CD4-positive, alpha-beta T cell treated with Interferon alpha-2 for 1 hour (primary cell): ENCODE data around the gene RGP1.

Source experiments
- DNase-seq, 2 donors: peaks; one replicate each; pipeline ENCODE4 v3.0.0-alpha.2; 2020 to 2022

The RGP1 gene

DNA sequence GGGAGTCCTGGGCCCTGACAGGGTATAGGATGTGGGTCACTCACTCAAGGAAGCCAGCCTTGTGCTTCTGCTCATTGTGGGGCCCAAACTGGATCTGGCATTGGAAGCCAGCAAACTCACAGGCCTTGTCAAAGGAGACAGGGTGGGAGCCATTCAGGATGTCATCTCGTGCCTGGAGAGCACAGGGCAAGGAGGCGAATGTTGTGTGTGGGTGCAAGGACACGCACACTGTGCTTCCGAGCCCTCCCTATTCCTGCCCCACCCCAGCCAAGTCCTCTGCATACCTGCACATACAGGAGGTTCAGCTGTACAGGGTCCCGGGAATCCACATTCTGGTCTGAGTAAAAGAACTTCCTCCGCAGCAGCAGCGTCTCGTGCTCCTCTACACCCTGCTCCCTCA is 25.2 kb upstream of the RGP1 start:
- no peak for DNase-seq

DNA sequence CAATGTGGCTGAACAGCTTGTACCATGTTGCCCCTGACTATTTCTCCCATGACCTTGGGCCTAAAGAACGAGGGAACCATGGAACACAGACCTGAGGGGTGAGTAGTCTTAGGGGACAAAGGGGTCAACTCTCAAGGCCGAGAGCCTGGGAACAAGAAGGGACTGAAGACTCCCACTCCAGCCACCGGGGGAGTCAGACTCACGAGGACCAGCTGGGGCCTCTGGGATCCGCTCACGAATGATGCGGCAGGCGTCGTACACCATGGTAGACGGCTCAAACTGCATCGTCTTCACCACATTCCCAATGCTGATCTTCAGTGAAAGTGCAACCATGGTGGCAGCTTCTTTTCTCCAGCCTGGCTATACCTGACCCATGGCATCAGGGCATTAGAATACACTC is 23.7 kb upstream of the RGP1 start:
- no peak for DNase-seq

DNA sequence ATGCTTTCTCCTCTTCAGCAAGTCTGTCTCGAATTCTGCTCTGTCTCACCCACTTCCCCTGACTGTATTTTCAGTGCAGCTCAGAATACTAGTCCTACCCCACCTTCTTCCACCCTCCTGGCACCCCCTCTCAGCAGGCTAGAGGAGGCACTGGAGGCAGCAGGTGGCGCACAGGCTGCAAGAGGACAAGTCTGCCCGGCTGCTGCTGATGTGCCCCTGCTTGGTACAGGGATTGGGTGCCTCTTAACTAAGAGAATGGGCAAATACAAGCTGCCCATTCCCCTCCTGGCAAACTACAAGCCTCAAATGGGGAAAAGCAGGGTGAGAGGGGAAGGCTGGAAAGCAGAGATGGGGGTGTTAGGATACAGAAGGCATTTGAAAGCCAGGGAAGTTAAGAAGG is 22.2 kb upstream of the RGP1 start:
- DNase-seq, result peak; percentile 39 to 58

DNA sequence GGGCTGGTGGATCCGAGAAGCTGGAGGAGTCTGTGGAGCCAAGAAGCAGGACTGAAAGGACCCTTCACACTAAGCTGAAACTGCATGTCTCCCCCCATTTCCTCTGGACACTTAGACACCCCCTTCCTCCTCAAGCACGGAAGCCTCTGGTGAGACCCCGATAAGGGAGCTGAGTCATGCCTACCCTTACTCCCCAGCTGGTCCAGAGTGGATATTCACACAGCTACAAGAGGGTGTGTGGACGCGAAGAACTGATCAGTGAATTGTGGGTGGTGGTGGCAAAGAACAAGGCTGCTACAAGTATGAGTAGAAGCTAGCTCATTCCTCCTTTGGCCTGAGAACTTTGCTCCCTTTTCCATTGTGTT is 21.4 kb upstream of the RGP1 start:
- DNase-seq, result no peak

DNA sequence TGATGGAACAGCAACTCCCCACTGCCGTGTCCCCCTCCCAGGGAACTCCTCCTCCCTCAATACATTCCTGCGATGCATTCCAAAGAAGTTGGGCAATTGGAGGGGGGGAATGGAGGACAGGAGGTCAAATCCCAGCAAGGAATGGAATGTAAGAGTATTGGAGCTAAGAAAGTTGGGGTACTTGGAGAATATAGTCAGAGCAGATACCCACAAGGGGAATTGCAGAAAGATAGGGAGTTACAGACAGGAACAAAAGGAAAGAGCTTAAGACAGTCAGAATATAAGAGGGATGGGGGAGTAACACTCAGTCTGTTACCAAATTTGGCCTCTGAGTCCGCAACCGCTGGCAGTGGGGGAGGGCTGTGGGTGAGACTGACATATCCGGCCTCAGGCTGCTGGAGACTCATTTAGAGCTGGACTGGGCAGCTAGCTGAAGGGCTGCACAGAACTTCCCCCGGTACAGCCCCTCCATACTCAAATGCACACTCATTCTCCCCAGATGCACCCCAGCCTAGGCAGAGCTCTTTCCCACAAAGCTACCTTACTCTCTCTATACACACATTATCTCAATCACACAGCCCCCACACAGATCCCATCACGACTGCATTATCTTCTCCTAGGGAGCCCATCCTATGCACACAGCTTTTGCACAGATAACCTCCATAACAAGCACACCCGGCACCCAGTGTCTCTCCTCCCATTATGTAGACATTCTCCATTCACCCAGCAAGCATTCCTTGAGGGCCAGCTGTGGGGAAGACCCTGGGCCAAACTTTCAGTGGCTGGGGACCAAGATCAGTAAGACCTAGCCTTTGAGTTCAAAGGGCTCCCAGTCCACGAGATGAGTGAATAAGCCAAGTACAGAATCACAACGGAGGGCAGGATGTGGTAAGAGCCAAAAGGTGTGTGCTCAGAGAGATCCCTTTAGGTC is 20.8 kb upstream of the RGP1 start:
- peak; percentile 43 to 50 for DNase-seq

DNA sequence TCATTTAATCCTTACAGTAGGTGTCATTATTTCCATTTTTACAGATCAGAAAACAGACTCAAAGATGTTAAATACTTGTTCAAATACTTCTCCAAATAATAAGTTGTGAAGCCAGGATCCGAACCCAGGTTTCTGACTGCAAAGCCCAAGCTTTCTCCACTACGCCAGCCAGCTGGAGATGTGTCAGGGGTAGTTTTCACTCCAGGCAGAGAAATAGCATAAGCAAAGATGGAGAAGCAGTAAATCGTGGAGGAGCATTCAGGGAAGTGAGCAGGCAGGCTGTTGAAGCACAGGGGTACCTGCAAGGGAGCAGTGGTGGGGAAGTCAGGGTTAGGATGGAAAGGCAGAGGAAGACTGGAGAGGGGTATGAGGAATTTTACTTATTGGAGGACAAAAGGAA is 20.0 kb upstream of the RGP1 start:
- no peak for DNase-seq

DNA sequence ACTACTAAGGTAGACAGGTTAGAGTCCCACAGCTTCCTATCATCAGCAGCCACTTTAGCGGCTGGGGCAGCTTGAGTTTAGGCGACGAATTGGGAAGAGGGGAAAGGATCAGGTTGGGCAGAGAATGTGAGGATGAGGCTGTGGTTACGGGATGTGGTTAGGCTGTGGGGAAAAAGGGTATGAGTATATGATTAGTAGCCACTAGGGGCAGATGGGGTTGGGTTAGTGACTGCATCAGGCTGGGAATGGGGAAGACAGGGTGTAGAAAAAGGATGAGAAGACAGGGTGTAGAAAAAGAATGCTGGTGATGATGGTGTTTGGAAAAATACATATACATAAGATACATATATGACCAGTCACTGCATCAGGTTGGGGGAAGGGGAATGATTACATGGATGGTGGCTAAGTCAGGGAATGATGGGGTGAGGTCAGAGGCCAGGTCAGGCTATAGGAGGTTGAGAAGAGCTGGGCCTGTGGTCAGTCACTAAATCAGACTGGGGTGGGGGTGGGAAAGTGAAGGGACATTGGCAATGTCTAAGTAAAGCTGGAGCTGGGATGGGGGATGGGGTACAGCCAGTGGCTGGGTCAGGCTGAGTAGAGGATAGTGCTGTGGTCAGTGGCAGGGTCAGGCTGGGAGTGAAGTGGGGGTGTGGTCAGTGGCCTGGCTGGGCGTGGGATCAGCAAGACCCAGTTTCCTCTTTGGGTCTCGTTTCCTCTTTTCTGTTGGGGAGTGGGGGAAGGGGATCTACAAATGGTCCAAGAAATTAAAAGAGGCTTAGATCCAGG is 19.2 kb upstream of the RGP1 start:
- peak; percentile 54 to 60 for DNase-seq

DNA sequence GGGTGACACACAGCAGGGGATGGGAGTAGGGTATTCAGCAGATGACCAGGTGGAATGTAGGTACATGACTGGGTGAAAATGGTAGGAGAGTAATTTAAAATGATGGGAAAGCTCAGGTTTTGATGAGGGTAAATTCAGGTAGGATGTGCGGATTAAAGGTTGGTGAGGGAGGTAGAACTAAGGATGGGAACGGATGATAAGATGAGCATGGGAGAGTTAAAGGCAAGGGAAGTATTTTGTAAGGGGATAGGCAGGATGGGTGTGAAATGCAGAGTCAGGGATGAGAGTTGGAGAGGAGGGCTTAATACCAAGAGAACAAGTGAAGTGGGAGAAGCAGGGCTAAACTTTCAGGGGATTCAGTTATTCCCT is 18.6 kb upstream of the RGP1 start:
- DNase-seq, result no peak

DNA sequence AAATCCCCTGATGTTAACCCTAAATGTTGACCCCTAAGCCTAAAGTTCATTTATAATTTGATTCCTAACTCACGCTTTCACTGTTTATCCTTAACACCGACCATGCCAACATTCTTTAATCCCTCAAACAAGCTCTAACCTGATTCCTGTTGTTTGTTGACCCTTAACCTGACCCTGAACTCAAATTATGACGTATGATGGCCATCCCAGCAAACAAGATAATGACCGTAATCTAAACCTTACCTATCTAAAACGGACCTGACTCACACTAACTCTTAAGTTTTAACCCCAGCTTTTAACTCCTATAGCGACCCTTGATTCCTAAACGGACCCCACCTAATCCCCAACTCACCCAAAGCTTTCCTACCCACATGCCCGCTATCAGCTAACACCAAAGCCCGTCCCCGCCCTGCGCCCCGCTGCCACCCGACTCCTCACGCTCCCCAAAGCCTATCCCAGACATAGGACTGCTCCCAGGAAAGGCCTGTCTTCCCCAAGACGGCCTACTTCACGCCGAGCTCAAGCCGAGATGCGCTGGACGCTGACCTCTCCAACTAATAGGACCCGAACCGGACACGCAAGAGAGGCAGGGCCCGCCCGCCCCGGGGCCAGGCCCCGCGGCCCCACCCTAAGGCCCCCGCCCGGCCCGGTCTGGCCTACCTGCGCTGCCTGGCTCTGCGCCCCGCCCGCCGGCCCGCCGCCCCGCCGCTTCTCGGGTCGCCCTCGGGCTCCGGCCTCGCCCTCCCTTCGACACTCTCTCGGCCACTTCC is 17.5 kb upstream of the RGP1 start:
- no peak for DNase-seq

DNA sequence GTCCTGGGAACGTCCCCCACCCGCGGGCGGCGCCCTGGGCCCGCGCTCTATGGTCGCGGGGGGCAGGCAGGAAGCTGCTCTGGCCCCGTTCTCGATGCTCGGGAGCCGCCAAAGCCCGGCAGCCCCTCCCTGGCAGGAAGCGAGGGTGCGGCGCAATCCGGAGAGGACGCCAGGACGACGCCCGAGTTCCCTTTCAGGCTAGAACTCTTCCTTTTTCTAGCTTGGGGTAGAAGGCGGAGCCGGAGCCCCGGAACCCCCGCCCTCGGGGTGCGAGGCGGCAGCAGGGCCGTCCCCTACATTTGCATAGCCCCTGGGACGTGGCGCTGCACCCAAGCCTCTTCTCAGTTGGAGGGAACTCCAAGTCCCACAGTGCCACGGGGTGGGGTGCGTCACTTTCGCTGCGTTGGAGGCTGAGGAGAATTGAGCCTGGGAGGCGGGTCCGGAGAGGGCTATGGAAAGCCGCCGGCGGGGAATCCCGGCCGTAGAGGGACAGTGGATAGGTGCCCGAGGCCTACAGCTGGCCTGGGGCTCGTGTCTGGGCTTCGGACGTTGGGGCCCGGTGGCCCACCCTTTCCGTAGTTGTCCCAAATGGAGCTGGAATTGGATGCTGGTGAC is 16.8 kb upstream of the RGP1 start, which contains the start of the genes CREB3 and TLN1:
Gene CREB3 (plus strand): TSS at position 482 of the 615 bp plus-strand sequence. CDS start 107 bp downstream, at position 589.
Gene TLN1 (minus strand): TSS at position 11 of the 615 bp plus-strand sequence. CDS start 6,501 bp downstream, outside the sequence.
- DNase-seq, result peak; percentile 98

DNA sequence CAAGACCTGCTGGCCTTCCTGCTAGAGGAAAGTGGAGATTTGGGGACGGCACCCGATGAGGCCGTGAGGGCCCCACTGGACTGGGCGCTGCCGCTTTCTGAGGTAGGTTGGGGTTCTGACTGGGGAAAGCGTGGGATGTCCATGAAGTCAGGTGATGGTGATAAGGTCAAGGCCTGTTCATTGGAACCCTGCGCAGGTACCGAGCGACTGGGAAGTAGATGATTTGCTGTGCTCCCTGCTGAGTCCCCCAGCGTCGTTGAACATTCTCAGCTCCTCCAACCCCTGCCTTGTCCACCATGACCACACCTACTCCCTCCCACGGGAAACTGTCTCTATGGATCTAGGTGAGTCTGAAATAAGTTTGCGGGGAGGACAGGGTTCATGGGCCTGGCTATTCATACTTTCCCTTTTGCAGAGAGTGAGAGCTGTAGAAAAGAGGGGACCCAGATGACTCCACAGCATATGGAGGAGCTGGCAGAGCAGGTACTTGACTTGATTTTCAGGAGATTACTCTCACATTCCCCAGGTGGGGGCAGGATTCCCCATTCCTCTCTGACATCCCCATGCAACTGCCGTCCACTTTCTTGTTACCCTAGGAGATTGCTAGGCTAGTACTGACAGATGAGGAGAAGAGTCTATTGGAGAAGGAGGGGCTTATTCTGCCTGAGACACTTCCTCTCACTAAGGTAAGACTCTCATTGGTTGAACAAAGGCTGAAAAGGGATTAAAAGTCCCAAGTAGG is 16.1 kb upstream of the RGP1 start:
- peak in 1 of 2 donors; percentile 44 for DNase-seq

DNA sequence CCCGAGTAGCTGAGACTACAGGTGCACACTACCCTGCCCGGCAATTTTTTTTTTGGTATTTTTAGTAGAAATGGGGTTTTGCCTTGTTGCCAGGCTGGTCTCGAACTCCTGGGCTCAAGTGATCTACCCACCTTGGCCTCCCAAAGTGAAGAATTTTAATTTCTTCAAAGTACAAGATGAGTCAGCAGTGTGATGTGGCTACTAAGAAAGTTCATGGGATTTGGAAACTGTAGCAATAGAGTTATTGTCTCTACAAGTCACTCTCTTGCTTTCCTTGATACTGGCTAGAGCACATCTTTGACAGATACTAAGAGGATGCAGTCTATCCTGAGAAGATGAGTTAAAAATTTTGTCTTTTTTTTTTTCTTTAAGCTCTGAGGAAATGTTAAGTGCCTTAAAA is 15.0 kb upstream of the RGP1 start:
- no peak for DNase-seq

DNA sequence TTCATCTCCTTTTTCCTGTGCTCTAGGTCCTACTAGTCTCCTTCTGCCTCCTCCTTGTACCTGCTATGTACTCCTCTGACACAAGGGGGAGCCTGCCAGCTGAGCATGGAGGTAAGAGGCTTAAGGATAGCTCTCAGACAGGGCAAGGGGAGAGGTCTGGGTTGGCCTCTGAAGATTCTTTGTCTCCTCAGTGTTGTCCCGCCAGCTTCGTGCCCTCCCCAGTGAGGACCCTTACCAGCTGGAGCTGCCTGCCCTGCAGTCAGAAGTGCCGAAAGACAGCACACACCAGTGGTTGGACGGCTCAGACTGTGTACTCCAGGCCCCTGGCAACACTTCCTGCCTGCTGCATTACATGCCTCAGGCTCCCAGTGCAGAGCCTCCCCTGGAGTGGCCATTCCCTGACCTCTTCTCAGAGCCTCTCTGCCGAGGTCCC is 12.9 kb upstream of the RGP1 start:
- peak; percentile 74 to 83 for DNase-seq

DNA sequence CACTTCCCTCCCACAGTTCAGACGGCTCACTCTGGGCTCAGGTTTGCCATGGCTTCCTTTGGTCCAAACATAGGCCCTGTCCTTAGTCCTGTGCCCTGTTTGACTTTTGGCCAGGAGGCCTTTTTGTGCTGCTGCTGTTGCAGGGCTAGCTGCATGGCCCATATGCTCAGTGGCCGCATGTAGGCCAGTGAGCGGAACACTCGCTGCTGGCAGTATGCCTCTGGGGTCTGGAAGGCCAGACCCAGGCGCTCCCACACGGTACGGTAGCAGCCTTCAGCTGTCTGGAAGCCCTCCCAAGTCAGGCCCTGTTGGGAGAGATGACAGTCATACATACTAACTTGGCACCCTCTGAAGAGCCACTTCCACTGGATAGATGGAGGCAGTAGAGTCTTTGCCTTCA is 11.9 kb upstream of the RGP1 start:
- no peak for DNase-seq

DNA sequence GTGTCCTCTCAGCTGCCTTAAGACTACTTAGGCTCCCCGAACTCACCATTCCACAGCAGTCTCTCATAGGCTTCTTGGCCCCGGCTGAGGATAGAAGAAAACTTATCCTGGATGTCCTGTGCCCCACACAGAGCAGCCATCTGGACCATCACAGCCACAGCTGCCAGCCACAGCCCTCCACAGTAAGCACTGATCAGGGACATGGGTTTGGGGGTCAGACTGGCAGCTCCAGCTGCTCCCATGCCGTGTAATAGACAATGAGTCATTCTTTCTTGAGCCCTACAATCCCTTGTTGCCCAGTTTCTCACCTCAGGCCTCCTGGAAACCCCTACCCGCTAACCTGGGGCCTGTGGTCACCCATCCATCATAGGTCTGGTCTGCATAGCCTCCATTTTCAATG is 10.9 kb upstream of the RGP1 start:
- DNase-seq, result no peak

DNA sequence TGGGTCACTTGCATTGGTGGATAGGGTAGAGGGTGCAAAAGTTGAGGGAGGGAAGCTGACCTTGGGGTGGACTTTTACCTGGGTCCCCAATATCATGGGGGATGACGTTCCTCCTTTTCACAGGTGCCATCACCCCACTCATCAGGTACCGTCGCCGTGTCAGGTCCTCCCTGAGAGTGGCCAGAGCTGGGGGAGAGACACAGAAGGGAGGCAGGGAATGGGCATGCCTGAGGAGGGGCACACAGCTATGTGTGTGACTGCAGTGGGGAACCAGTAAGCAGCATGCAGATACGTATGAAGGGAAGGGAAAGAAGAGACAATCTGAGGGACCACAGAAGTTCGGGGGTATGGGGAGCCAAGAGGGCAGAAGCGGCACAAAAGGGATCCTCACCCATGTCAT is 10.2 kb upstream of the RGP1 start:
- DNase-seq, result no peak

DNA sequence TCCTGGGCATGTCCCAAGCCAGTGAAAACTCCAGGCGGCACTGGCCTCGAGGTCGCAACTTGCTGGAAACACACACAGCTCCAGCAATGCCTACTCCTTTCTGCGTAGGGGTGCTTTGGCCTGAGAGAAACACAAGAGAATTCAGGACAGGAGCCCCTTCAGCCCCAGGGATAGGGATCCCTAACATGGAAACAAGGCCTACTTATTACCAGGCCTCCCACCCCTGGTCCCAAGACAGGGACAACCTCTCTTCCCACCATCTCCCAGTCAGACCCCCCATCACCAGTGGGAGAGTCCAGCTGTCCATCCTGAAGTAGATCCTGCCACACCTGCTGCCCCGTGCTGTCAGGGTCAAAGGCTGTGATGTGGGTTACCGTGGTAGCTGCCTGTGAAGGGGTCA is 8.8 kb upstream of the RGP1 start:
- DNase-seq, result no peak

DNA sequence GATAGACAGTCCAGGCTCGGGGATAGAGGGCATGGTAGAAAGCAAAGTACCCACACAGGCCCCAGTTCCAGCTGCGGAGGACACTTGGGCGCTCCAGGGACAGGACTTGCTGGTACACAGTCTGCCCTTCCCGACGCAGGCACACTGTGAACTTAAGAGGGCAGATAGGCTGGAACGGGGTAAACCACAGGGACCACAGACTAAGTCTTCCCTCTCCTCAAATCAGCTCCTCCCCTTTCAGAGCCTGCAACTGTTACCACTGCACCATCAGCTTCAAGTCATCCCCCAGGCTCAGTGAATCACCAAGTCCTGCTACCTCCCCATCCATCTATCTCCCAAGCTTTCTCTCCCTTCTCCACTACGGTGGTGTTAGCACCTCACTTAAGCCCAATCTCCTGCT is 7.3 kb upstream of the RGP1 start:
- DNase-seq, result peak in 1 of 2 donors; percentile 20

DNA sequence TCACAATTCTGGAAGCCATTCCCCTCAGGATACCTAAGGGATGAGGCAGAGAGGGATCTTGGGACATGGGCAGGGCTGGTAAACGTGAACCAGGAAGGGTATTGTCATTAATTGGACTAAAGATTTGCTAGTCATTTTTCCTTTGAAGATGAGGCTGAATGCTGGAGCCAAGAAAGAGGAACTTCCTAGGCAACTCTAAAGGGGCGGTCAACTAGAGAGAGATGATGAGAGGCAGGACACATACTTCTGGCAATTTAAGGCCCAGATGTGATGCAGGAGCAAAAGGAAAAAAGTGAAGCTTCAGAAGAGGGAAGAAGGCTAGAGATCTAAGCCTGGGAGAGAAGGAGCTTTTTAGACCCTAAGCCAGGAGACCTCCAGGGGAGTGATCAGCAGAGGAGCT is 5.6 kb upstream of the RGP1 start:
- DNase-seq, result no peak

DNA sequence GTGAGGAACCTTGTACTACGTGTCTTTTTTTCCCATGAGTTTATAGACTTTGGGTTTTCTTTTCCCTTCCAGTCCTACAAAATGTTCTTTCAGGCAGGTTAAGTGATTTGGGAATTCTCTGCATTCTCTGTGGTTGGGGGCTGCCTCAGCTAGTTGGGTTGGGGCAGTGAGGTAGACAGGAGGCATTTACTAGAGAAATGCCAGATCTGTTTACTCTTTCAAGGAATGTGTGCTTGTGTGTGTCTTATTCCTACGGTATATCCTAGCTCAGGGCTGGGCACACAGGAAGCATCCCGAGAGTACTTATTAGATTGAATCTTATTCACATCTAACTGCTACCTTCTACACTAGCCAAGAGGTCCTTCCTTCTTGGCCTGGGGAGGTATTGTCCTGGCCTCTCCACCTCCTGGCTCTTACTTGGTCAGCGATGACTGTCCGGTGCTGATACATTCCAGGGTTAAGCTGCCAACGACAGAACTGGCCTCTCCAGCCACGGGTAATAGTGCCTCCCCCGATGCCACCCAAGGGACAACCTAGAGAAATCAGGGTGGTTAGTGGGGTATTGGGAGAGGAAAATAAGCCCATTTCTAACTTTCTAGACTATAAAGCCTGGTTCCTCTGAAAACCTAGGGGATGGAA is 5.1 kb upstream of the RGP1 start:
- DNase-seq, result no peak

DNA sequence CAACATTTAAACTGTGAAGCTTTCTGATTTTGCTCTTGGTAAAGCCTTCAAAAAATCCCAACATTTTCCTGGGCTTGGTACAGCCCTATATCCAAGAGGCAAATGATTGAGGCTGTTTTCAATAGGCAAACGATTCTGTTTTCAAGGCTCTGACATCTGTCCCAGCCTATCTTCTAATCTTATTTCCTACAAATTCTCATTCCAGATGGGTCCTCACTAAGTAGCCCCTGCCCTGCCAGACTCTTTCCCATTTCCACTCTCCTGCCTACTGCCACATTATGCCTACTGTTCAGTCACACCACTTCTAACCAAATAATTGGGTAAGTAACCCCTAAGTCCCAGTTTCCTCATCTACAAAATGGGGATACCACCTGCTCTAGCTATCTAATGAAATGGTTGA is 3.5 kb upstream of the RGP1 start:
- DNase-seq, result no peak
